Tibial nerve (tissue), 4 donors: ENCODE measurements around the gene RPS13. TPM values are rescaled to one million over a fixed set of nuclear protein-coding genes. Genes with fewer than 3 reads are reported as not detected.
"Not testable (repeated sequence)": the region's sequence is repeated elsewhere in the genome, so short reads cannot be mapped to it uniquely, and the experiment has no call there.

ENCODE experiments used
- DNase-seq, 2 donors: peaks; one replicate each; pipeline ENCODE4 v3.0.0-alpha.2; 2019; ENCODE audit warnings: low spot score in 2 of 2
- H3K27ac ChIP-seq, 4 donors: fragments of 200-600 bp; sonication (generic) in 3 of 4; one replicate each; pipeline ENCODE4 v1.5.1; 2017 to 2019; ENCODE audit warnings: mild to moderate bottlenecking in 1 of 4
- H3K27me3 ChIP-seq, 2 donors: fragments of 200-600 bp; sonication (generic) in 1 of 2; one replicate each; pipeline versions ENCODE4 v1.5.1 to v1.6.0; 2017 to 2019
- H3K36me3 ChIP-seq, 3 donors: fragments of 200-600 bp; sonication (generic); one replicate each; pipeline ENCODE4 v1.5.1; 2018 to 2019
- H3K4me1 ChIP-seq, 4 donors: fragments of 200-600 bp; sonication (generic) in 3 of 4; one replicate each; pipeline ENCODE4 v1.5.1; 2017 to 2019
- H3K4me3 ChIP-seq, 4 donors: fragments of 200-600 bp; sonication (generic) in 3 of 4; one replicate each; pipeline ENCODE4 v1.5.1; 2017 to 2019; ENCODE audit warnings: mild to moderate bottlenecking in 1 of 4, moderate library complexity in 1 of 4
- H3K9me3 ChIP-seq, 4 donors: fragments of 200-600 bp; sonication (generic) in 3 of 4; one replicate each; pipeline ENCODE4 v1.5.1; 2017 to 2019
- CTCF ChIP-seq, 5 experiments: fragments of 200-600 bp in 3 of 5; fragments of 450-650 bp in 2 of 5; sonication (generic) in 3 of 5; IDR thresholded peaks; one replicate each; pipeline ENCODE4 v1.5.1; 2016 to 2019; ENCODE audit warnings: antibody characterized with exemption in 5 of 5, mild to moderate bottlenecking in 3 of 5, moderate library complexity in 2 of 5
- EP300 ChIP-seq, 2 donors: sonication (generic); formaldehyde crosslinking; IDR thresholded peaks; one replicate each; pipeline ENCODE4 v1.6.1; 2017; ENCODE audit warnings: antibody characterized with exemption in 2 of 2, mild to moderate bottlenecking in 1 of 2
- POLR2A ChIP-seq, 2 donors: fragments of 450-650 bp; IDR thresholded peaks; one replicate each; pipeline ENCODE4 v1.6.1; 2017; ENCODE audit warnings: antibody characterized with exemption in 2 of 2, mild to moderate bottlenecking in 2 of 2, moderate library complexity in 2 of 2
- WGBS, 2 donors: methylation state at CpG; one replicate each; pipeline ENCODE4 v1.1.5; 2018; 5-methylcytosine and 5-hydroxymethylcytosine counted together
- small RNA-seq: library from RNA; depleted of rRNA; stranded (forward); fragments of <200 nt; gene quantifications from one replicate; pipeline ENCODE3, GENCODE V24; 2016
- total RNA-seq, 4 donors: library from RNA; depleted of rRNA; stranded (reverse); fragments of >200 nt; gene quantifications; one replicate each; pipeline ENCODE4 v1.1.0, GENCODE V29; 2016

Gene RPS13
- total RNA-seq, 4 donors from 2014 or later, result 1,083 to 1,911 (median 1,362) TPM

GRCh38 chr11:17046690-17047089 is 30.8 kb downstream of the RPS13 start:
- TF ChIP-seq EP300 (IDR thresholded peaks at IDR 0.05) (no peak), POLR2A (IDR thresholded peaks at IDR 0.05) (no peak), CTCF (IDR thresholded peaks at IDR 0.05) (no peak)
- H3K36me3 ChIP-seq, result no peaks in the 10 kb centered on the region
- no peaks in the 10 kb centered on the region for H3K9me3 ChIP-seq
- no peaks in the 10 kb centered on the region for H3K27me3 ChIP-seq
- H3K4me3 ChIP-seq, result no peak overlapping the region
- no peak for DNase-seq
- H3K27ac ChIP-seq, result no peak overlapping the region
- WGBS, 2 donors, result 71 to 80% methylated on average over 5 of the region's 5 CpGs
- no peaks in the 10 kb centered on the region for H3K4me1 ChIP-seq

- no peaks in the 10 kb centered on the region for H3K27me3 ChIP-seq
- H3K27ac ChIP-seq, result no peak overlapping the region
- no peaks in the 10 kb centered on the region for H3K4me1 ChIP-seq
- peaks cover 0 to 22% (median 0%) of the 10 kb centered on the region in 3 donors for H3K36me3 ChIP-seq
- TF ChIP-seq CTCF (IDR thresholded peaks at IDR 0.05), result no peak
- TF ChIP-seq EP300 (IDR thresholded peaks at IDR 0.05), result no peak
- TF ChIP-seq POLR2A (IDR thresholded peaks at IDR 0.05), result no peak
- 84 to 87% methylated on average over 5 to 6 of the region's 6 CpGs for WGBS, 2 donors
- H3K4me3 ChIP-seq, result no peak overlapping the region
- DNase-seq, result no peak
- H3K9me3 ChIP-seq, result peaks cover 0 to 4% (median 0%) of the 10 kb centered on the region in 4 donors
These were observed 40.5 kb downstream of the RPS13 start for GRCh38 chr11:17036666-17037658.

- H3K9me3 ChIP-seq, H3K4me1 ChIP-seq, H3K27me3 ChIP-seq, H3K27ac ChIP-seq, DNase-seq, H3K4me3 ChIP-seq: not testable (repeated sequence)
- H3K36me3 ChIP-seq, result peaks cover 0 to 22% (median 0%) of the 10 kb centered on the region in 3 donors
- WGBS, 2 donors, result 89 to 100% methylated on average over 3 to 10 of the region's 10 CpGs
These were observed 43.4 kb downstream of the RPS13 start for GRCh38 chr11:17034027-17034426.

GRCh38 chr11:17026487-17027082 is 50.9 kb downstream of the RPS13 start:
- Histone ChIP-seq H3K27ac (no peak overlapping the region), H3K4me3 (no peak overlapping the region), H3K27me3 (no peaks in the 10 kb centered on the region), H3K4me1 (no peaks in the 10 kb centered on the region), H3K36me3 (peaks cover 0 to 35% (median 0%) of the 10 kb centered on the region in 3 donors), H3K9me3 (no peaks in the 10 kb centered on the region)
- WGBS, 2 donors, result 73 to 85% methylated on average over 3 of the region's 3 CpGs
- no peak for TF ChIP-seq POLR2A (IDR thresholded peaks at IDR 0.05)
- TF ChIP-seq EP300 (IDR thresholded peaks at IDR 0.05), result no peak
- no peak for TF ChIP-seq CTCF (IDR thresholded peaks at IDR 0.05)
- DNase-seq, result no peak

GRCh38 chr11:17024924-17025323 is 52.5 kb downstream of the RPS13 start:
- WGBS, 2 donors, result 87 to 89% methylated on average over 2 of the region's 2 CpGs
- DNase-seq, result no peak
- H3K4me1 ChIP-seq, result no peaks in the 10 kb centered on the region
- no peaks in the 10 kb centered on the region for H3K27me3 ChIP-seq
- no peak overlapping the region for H3K4me3 ChIP-seq
- peaks cover 0 to 45% (median 0%) of the 10 kb centered on the region in 3 donors for H3K36me3 ChIP-seq
- TF ChIP-seq EP300 (IDR thresholded peaks at IDR 0.05) (no peak), POLR2A (IDR thresholded peaks at IDR 0.05) (no peak), CTCF (IDR thresholded peaks at IDR 0.05) (no peak)
- H3K27ac ChIP-seq, result no peak overlapping the region
- no peaks in the 10 kb centered on the region for H3K9me3 ChIP-seq

Small RNA genes lying within 50 kb of the gene (small RNA-seq; reads per million reads assigned to genes)
- gene RNU6-593P (not detected), gene SNORD14A (22.9 reads per million, percentile 93 among the genes with 10 or more reads in this experiment), gene SNORD14B (not detected)

Other genes starting within 250 kb of the RPS13 start
- 10 to 100 TPM; 41.6 to 56.7 (median 50.1) TPM for gene PLEKHA7, start 63.3 kb downstream of the RPS13 start, total RNA-seq
- gene PIK3C2A, start 130.3 kb upstream of the RPS13 start, total RNA-seq, result 100 to 1,000 TPM in 1 of 4 donors, 10 to 100 TPM in 3; 60.9 to 105 (median 63.2) TPM
- 10 to 100 TPM; 29.1 to 45.4 (median 36.0) TPM for gene NUCB2, start 199.1 kb upstream of the RPS13 start, total RNA-seq